ENCODE measurements around the gene EFNA3.

- TF ChIP-seq, protein P1, sequence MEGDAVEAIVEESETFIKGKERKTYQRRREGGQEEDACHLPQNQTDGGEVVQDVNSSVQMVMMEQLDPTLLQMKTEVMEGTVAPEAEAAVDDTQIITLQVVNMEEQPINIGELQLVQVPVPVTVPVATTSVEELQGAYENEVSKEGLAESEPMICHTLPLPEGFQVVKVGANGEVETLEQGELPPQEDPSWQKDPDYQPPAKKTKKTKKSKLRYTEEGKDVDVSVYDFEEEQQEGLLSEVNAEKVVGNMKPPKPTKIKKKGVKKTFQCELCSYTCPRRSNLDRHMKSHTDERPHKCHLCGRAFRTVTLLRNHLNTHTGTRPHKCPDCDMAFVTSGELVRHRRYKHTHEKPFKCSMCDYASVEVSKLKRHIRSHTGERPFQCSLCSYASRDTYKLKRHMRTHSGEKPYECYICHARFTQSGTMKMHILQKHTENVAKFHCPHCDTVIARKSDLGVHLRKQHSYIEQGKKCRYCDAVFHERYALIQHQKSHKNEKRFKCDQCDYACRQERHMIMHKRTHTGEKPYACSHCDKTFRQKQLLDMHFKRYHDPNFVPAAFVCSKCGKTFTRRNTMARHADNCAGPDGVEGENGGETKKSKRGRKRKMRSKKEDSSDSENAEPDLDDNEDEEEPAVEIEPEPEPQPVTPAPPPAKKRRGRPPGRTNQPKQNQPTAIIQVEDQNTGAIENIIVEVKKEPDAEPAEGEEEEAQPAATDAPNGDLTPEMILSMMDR (IDR thresholded peaks at IDR 0.05 in 4 of 5, conservative IDR thresholded peaks at IDR 0.05 in 1 of 5), result no peak
- TF ChIP-seq POLR2A (IDR thresholded peaks at IDR 0.05), result no peak
These were observed 17.9 kb upstream of the EFNA3 start for GRCh38 chr1:155060736-155061135.

All from gastrocnemius medialis (tissue), 4 donors.